Activated CD8-positive, alpha-beta T cell treated with anti-CD3 and anti-CD28 coated beads, Interleukin-2, amount 10 ng/mL, durations not matched to agents 7 days and 5 days (primary cell): Measurements from ENCODE around the gene MPV17L. TPM values are rescaled to one million over a fixed set of nuclear protein-coding genes. Genes with fewer than 3 reads are reported as not detected.
"Not testable (repeated sequence)": the region's sequence is repeated elsewhere in the genome, so short reads cannot be mapped to it uniquely, and the experiment has no call there.

Experiments used
- ATAC-seq: fragments of 150-1000 bp; cut with Tn5 transposase; one replicate; pipeline ENCODE4 v1.10.0; 2021; ENCODE audit warnings: moderate library complexity
- CTCF ChIA-PET: fragments of 350-600 bp; sonication (Branson Sonifier 250); formaldehyde crosslinking; loops from one replicate; lab custom pipeline; 2021; ENCODE audit warnings: antibody characterized with exemption; lab: Charles Lee
- POLR2A ChIA-PET: fragments of 350-600 bp; sonication (Branson Sonifier 250); formaldehyde crosslinking; loops from one replicate; lab custom pipeline; 2021; ENCODE audit warnings: antibody characterized with exemption; lab: Charles Lee
- DNase-seq: peaks from one replicate; pipeline ENCODE4 v3.0.0-alpha.2; 2020
- H3K27ac Mint-ChIP-seq: one replicate; pipeline ENCODE4 v1.8.0; 2021; ENCODE audit warnings: mild to moderate bottlenecking, mixed read lengths
- H3K27me3 Mint-ChIP-seq: one replicate; pipeline ENCODE4 v1.8.0; 2021; ENCODE audit warnings: low read depth, mixed read lengths
- H3K36me3 Mint-ChIP-seq: one replicate; pipeline ENCODE4 v1.8.0; 2021; ENCODE audit warnings: low read depth, mixed read lengths
- H3K4me1 Mint-ChIP-seq: one replicate; pipeline ENCODE4 v1.8.0; 2021; ENCODE audit warnings: low read depth, mixed read lengths
- H3K4me3 Mint-ChIP-seq: one replicate; pipeline ENCODE4 v1.8.0; 2021; ENCODE audit warnings: mild to moderate bottlenecking, mixed read lengths
- H3K9me3 Mint-ChIP-seq: one replicate; pipeline ENCODE4 v1.8.0; 2022; ENCODE audit warnings: mixed read lengths; ENCODE audit not compliant: insufficient read depth
- total RNA-seq, 2 experiments: library from RNA; stranded (reverse); gene quantifications; one replicate each; pipeline ENCODE4 v1.2.3, GENCODE V29; 2021

The MPV17L gene
- total RNA-seq: not detected

DNA sequence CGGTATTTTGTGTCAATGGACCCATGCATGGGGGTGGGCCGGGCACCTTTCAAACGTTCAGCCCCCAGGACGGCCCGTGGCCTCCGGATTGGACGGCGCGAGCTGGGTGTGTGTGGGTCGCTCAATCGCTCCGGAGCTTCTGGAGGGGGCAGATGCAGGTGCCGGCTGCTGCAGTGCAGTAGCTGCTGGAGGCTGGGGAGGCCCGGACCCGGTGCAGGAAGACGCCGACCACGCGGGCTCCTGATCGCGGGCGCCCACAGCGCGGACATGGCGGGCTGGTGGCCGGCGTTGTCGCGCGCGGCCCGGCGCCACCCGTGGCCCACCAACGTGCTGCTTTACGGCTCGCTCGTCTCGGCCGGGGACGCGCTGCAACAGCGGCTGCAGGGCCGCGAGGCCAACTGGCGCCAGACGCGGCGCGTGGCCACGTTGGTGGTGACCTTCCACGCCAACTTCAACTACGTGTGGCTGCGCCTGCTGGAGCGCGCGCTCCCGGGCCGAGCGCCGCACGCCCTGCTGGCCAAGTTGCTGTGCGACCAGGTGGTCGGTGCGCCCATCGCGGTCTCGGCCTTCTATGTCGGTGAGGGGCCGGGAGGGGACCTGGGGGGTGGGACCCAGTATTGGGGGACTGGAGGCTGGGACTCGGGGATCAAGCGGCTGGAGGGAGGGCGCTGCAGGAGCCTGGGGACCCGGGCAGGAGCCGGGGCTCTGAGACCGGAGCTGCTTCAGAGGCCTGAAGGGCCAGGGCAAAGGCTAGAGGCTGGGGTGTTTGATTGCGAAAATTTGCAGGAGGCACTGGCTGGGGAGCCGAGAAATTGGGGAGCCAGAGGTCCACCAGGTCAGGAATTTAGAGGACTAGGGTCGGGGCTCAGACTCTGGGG, at the start of gene MPV17L:
TSS of gene MPV17L (plus strand) at position 124 of the 878 bp plus-strand sequence. CDS start at position 268, 144 bp downstream.
- H3K27me3 Mint-ChIP-seq: peaks cover 20% of the 10 kb centered on the region
- H3K36me3 Mint-ChIP-seq, H3K4me3 Mint-ChIP-seq, H3K27ac Mint-ChIP-seq, POLR2A ChIA-PET, H3K9me3 Mint-ChIP-seq, H3K4me1 Mint-ChIP-seq, DNase-seq, CTCF ChIA-PET: not testable (repeated sequence)
- peak; percentile 42 for ATAC-seq

DNA sequence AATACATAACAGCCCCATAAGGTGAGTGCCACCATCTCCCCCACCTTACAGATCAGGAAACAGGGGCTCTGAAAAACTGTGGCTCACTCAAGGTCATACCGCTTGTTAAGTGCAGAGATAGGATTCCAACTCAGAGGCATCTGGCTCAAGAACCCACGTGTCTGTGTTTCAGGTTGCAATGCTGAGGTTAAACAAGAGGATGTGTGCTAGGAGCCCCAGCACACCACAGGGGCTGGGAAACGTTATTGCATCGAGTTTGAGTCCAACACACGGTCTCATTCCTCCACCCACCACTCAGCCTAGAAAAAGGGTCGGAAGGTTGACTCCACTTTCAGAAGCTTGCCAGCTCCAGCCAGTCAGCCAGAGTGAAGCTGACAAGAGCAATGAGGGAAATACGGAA, 46.8 kb upstream of the MPV17L start:
- H3K36me3 Mint-ChIP-seq, H3K27ac Mint-ChIP-seq, DNase-seq, POLR2A ChIA-PET, H3K4me3 Mint-ChIP-seq, H3K27me3 Mint-ChIP-seq, H3K4me1 Mint-ChIP-seq, H3K9me3 Mint-ChIP-seq, ATAC-seq, CTCF ChIA-PET: not testable (repeated sequence)

DNA sequence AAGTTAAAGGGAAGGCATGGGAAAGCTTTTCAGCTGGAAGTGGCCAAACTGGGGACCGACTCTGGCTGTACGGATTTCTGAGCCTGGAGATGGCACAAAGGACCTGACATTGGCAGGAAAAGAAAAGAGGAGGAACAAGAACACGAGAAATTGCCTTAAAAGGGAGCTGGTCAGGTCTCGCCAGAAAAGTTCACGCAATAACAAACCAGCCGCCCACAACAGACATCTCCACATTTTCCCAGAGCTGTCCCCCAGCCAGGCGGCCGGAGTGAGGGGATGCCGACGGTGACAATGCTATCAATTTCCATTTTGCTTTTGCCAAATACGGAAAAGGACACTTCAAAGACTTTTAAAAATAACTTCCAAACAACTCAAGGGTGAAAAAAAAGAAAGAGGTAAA, 44.3 kb upstream of the MPV17L start:
- H3K4me1 Mint-ChIP-seq, H3K27me3 Mint-ChIP-seq, POLR2A ChIA-PET, H3K9me3 Mint-ChIP-seq, H3K27ac Mint-ChIP-seq, H3K4me3 Mint-ChIP-seq, H3K36me3 Mint-ChIP-seq, ATAC-seq, DNase-seq, CTCF ChIA-PET: not testable (repeated sequence)

DNA sequence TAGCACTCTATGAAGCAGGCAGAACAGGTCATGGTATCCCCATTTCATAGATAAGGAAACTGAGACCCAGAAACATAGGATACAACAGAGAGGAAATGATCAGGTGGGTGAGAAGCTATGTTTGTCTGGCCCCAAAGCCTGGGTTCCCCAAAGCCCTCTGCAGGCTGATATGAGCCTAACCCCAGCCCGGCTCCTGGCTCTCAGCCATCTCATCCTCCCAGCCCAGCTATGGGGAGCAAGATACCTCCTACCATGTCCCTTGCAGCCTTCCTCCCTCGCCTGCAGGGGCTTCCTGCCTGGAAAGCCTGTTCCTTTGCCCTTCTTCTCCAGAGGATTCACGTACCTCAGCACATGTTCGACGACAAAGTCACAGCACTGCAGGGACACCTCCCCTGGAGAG, 43.8 kb upstream of the MPV17L start:
- POLR2A ChIA-PET, H3K36me3 Mint-ChIP-seq, H3K27ac Mint-ChIP-seq, DNase-seq, H3K4me3 Mint-ChIP-seq, CTCF ChIA-PET, H3K9me3 Mint-ChIP-seq, H3K4me1 Mint-ChIP-seq, ATAC-seq, H3K27me3 Mint-ChIP-seq: not testable (repeated sequence)

DNA sequence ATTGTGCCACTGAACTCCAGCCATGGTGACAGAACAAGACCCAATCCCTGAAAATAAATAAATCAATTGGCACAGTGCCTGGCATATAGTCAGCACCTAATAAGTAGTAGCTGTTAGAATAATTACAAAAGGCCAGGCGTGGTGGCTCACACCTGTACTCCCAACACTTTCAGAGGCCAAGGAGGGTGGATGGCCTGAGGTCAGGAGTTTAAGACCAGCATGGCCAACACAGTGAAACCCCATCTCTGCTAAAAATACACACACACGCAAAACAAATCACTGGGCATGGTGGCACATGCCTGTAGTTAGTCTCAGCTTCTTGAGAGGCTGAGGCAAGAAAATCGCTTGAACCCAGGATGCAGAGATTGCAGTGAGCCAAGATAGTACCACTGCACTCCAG, 42.7 kb upstream of the MPV17L start:
- POLR2A ChIA-PET, CTCF ChIA-PET, H3K27me3 Mint-ChIP-seq, H3K36me3 Mint-ChIP-seq, DNase-seq, H3K4me3 Mint-ChIP-seq, H3K4me1 Mint-ChIP-seq, H3K27ac Mint-ChIP-seq, ATAC-seq, H3K9me3 Mint-ChIP-seq: not testable (repeated sequence)

DNA sequence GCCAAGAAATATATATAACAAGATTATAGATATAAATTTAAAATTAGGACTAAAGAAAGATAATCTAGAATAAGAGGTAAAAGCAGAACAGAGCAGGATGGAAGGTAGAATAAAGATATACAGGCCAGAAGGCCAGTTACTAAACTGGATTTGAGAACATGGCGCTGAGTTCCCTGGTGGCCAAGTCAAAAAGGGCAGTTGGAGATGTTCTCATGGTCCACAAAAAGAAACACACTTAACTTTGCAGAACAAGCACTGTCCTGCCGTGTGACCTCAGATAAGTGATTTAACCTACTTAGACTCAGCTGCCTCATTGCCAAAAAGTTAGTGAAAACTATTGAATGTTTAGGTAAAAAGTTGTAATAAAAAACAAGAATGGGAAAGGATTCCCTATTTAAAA, 40.7 kb upstream of the MPV17L start:
- H3K36me3 Mint-ChIP-seq, DNase-seq, ATAC-seq, H3K9me3 Mint-ChIP-seq, CTCF ChIA-PET, H3K27ac Mint-ChIP-seq, H3K27me3 Mint-ChIP-seq, H3K4me1 Mint-ChIP-seq, POLR2A ChIA-PET, H3K4me3 Mint-ChIP-seq: not testable (repeated sequence)

DNA sequence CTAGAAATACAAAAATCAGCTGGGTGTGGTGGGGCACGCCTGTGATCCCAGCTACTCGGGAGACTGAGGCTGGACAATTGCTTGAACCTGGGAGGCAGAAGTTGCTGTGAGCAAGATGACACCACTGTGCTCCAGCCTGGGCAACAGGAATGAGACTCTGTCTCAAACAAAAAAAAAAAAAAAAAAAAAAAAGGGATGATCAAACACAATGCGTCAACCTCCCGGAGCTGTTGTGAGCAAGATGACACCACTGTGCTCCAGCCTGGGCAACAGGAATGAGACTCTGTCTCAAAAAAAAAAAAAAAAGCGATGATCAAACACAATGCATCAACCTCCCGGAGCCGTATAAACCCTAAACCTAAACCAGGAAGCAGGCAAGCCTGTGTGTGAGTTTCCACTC, 38.1 kb upstream of the MPV17L start:
- POLR2A ChIA-PET, CTCF ChIA-PET, H3K27ac Mint-ChIP-seq, H3K27me3 Mint-ChIP-seq, ATAC-seq, DNase-seq, H3K4me3 Mint-ChIP-seq, H3K36me3 Mint-ChIP-seq, H3K9me3 Mint-ChIP-seq, H3K4me1 Mint-ChIP-seq: not testable (repeated sequence)

DNA sequence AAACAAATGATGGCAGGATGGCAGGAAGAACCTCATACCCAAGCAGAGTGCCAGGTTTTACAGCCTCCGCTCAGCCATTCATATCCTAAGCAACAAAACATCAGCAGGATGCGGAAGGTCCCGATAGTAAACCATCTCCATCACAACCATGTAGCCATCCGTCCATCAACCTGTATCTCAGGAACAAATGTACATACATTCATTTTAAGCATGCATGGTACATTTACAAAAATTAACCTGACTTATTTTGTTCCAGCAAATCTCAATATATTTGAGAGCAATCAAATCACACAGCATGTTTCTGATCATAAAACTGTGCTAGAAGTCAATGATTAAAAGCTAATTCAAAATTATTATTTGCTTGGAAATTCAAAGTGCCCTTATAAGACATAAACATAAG, 17.4 kb upstream of the MPV17L start, which contains the start of gene NPIPA5:
TSS of gene NPIPA5 (minus strand) at position 101 of the 400 bp plus-strand sequence. CDS start at position 101, 0 bp downstream.
- H3K27me3 Mint-ChIP-seq, H3K4me3 Mint-ChIP-seq, ATAC-seq, H3K27ac Mint-ChIP-seq, H3K4me1 Mint-ChIP-seq, POLR2A ChIA-PET, DNase-seq, H3K36me3 Mint-ChIP-seq, CTCF ChIA-PET, H3K9me3 Mint-ChIP-seq: not testable (repeated sequence)

DNA sequence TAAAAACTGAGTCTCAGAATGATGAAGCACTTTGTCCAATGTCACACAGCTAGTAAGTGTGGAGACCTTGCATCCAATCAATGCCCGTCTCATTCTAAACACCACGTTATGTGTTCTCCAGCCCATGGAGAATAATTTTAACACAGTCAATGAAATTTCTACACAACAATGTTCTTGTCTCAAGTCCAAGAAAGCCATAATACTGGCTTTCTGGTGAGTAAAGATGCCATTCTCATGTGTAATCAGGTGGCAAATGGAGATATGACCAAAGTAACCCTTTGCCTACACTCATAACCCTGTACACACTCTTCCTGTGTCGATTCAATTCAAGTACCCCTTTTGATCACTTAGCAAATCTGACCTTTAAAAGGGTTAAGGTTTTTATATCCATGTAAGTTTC, 12.7 kb upstream of the MPV17L start:
- H3K36me3 Mint-ChIP-seq, H3K27me3 Mint-ChIP-seq, H3K27ac Mint-ChIP-seq, CTCF ChIA-PET, DNase-seq, H3K4me1 Mint-ChIP-seq, ATAC-seq, POLR2A ChIA-PET, H3K4me3 Mint-ChIP-seq, H3K9me3 Mint-ChIP-seq: not testable (repeated sequence)

DNA sequence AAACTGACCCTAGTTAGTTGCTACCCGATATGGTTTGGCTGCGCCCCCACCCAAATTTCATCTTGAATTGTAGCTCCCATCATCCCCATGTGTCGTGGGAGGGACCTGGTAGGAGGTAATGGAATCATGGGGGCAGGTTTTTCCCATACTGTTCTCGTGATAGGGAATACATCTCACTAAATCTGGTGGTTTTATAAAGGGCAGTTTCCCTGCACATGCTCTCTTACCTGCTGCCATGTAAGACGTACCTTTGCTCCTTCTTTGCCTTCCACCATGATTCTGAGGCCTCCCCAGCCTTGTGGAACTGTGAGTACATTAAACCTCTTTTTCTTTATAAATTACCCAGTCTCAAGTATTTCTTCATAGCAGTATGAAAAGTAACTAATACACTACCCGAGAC, 7.5 kb upstream of the MPV17L start:
- H3K27ac Mint-ChIP-seq, H3K9me3 Mint-ChIP-seq, ATAC-seq, H3K4me1 Mint-ChIP-seq, H3K36me3 Mint-ChIP-seq, H3K4me3 Mint-ChIP-seq, POLR2A ChIA-PET, CTCF ChIA-PET, DNase-seq, H3K27me3 Mint-ChIP-seq: not testable (repeated sequence)

DNA sequence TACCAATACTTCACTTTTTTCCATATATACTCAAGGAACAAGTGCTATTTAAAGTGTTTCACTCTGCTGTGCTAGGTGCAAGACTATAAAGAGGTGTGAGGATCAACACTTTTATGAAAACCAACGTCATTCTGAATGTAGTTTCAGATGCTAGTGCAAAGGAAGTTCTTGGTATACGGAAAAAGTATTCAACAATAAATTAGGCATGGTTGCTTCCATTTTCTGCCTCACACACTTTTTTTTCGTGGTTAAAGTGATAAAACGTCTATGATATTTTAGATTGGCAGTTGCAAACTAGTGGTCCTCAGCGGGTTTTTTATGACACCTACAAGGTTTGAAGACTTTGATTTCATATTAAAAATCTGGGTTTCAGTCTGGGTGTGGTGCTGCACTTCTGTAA, 5.6 kb upstream of the MPV17L start:
- ATAC-seq, H3K9me3 Mint-ChIP-seq, H3K4me3 Mint-ChIP-seq, H3K27me3 Mint-ChIP-seq, H3K36me3 Mint-ChIP-seq, H3K4me1 Mint-ChIP-seq, DNase-seq, CTCF ChIA-PET, POLR2A ChIA-PET, H3K27ac Mint-ChIP-seq: not testable (repeated sequence)

DNA sequence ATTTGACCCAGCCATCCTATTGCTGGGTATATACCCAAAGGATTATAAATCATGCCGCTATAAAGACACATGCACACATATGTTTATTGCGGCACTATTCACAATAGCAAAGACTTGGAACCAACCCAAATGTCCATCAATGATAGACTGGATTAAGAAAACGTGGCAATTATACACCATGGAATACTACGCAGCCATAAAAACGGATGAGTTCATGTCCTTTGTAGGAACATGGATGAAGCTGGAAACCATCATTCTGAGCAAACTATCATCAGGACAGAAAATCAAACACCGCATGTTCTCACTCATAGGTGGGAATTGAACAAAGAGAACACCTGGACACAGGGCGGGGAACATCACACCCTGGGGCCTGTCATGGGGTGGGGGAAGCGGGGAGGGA, 2.5 kb upstream of the MPV17L start:
- H3K4me3 Mint-ChIP-seq, H3K27ac Mint-ChIP-seq, H3K36me3 Mint-ChIP-seq, ATAC-seq, H3K4me1 Mint-ChIP-seq, DNase-seq, H3K9me3 Mint-ChIP-seq, POLR2A ChIA-PET, CTCF ChIA-PET: not testable (repeated sequence)
- H3K27me3 Mint-ChIP-seq: peaks cover 16% of the 10 kb centered on the region
